Measurements from ENCODE around the gene ACSM5. TPM values are rescaled to one million over a fixed set of nuclear protein-coding genes. Genes with fewer than 3 reads are reported as not detected.

The ACSM5 gene
- total and polyA plus RNA-seq, 8 donors = 0.25 to 1.3 (median 0.85) TPM

DNA sequence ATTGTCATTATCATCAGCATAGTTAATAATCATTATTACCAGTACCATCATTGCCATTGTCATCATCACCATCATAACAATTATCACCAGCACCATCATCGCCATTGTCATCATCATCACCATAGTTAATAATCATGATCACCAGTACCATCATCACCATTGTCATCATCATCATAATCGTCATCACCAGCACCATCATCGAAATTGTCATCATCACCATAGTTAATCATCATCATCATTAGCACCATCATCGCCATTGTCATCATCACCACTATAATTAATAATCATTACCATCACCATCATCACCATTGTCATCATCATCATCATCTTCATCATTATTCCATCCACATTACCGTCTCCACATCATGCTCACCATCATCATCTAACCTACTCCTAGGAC, 18.3 kb upstream of the ACSM5 start:
- H3K27ac ChIP-seq = no peak overlapping the region
- DNase-seq = no peak
- FAIRE-seq = no peak
- whole genome bisulfite sequencing, 2 donors = 73 to 90% methylated on average over 5 of the region's 5 CpGs
- ATAC-seq = no peak
- H3K36me3 ChIP-seq = no peaks in the 10 kb centered on the region
- intact Hi-C loops (cut with DNase I) = no loop called here
- H3K4me3 ChIP-seq = no peak overlapping the region
- H3K27me3 ChIP-seq = no peaks in the 10 kb centered on the region
- H3K9me3 ChIP-seq = no peaks in the 10 kb centered on the region
- peaks cover 0 to 7% (median 6%) of the 10 kb centered on the region in 3 donors for H3K4me1 ChIP-seq
- TF ChIP-seq, protein P1, sequence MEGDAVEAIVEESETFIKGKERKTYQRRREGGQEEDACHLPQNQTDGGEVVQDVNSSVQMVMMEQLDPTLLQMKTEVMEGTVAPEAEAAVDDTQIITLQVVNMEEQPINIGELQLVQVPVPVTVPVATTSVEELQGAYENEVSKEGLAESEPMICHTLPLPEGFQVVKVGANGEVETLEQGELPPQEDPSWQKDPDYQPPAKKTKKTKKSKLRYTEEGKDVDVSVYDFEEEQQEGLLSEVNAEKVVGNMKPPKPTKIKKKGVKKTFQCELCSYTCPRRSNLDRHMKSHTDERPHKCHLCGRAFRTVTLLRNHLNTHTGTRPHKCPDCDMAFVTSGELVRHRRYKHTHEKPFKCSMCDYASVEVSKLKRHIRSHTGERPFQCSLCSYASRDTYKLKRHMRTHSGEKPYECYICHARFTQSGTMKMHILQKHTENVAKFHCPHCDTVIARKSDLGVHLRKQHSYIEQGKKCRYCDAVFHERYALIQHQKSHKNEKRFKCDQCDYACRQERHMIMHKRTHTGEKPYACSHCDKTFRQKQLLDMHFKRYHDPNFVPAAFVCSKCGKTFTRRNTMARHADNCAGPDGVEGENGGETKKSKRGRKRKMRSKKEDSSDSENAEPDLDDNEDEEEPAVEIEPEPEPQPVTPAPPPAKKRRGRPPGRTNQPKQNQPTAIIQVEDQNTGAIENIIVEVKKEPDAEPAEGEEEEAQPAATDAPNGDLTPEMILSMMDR (IDR thresholded peaks at IDR 0.05) = no peak

- Histone ChIP-seq H3K36me3 (no peaks in the 10 kb centered on the region), H3K4me1 (peaks cover 0 to 6% (median 0%) of the 10 kb centered on the region in 3 donors), H3K27me3 (no peaks in the 10 kb centered on the region), H3K4me3 (no peak overlapping the region), H3K27ac (peak overlapping the region in 3 of 4 donors; percentile 2 to 38 (median 10)), H3K9me3 (no peaks in the 10 kb centered on the region)
- FAIRE-seq = no peak
- peak in 3 of 4 donors; percentile 36 to 68 (median 64) for ATAC-seq
- TF ChIP-seq, protein P1 (IDR thresholded peaks at IDR 0.05) = no peak
- WGBS, 2 donors = 51 to 56% methylated on average over 2 of the region's 2 CpGs
- intact Hi-C loops (cut with DNase I) = no loop called here
- peak in 1 of 6 donors; percentile 64 for DNase-seq
These were observed 15.3 kb upstream of the ACSM5 start for GRCh38 chr16:20393801-20394577.

DNA sequence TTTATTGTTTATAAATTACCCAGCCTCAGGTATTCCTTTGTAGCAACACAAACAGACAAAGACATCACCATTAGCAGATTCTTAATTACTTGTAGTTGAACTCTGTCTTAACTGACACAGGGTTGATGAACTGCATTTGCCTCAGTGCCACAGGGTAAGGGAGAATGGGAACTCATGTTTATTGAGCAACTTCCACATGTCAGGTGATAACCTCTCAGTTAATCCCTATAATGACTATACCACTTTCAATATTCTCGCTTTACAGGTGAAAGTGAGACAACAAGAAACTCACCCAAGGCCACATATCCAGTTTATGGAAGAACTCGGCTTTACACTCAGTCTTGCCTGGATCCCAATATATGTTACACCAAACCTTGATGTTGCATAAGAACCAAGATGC, 13.4 kb upstream of the ACSM5 start:
- Histone ChIP-seq H3K9me3 (no peaks in the 10 kb centered on the region), H3K27me3 (no peaks in the 10 kb centered on the region), H3K36me3 (no peaks in the 10 kb centered on the region), H3K4me3 (no peak overlapping the region), H3K27ac (no peak overlapping the region), H3K4me1 (peaks cover 0 to 10% (median 0%) of the 10 kb centered on the region in 3 donors)
- FAIRE-seq (no peak), DNase-seq (no peak), ATAC-seq (no peak)
- TF ChIP-seq, protein P1 (IDR thresholded peaks at IDR 0.05) = no peak
- intact Hi-C loops (cut with DNase I) = no loop called here
- 91 to 98% methylated on average over 2 of the region's 2 CpGs for WGBS, 2 donors

- intact Hi-C loops (cut with DNase I) = no loop called here
- no peak for DNase-seq
- Histone ChIP-seq H3K4me3 (no peak overlapping the region), H3K36me3 (no peaks in the 10 kb centered on the region), H3K27ac (no peak overlapping the region), H3K4me1 (peaks cover 0 to 17% (median 0%) of the 10 kb centered on the region in 3 donors), H3K27me3 (no peaks in the 10 kb centered on the region), H3K9me3 (no peaks in the 10 kb centered on the region)
- 97 to 98% methylated on average over 7 of the region's 7 CpGs for WGBS, 2 donors
- ATAC-seq = no peak
- FAIRE-seq = no peak
- TF ChIP-seq, protein P1 (IDR thresholded peaks at IDR 0.05) = no peak
These were observed 12.4 kb upstream of the ACSM5 start for GRCh38 chr16:20396846-20397467.
